GOT3 (cell line): ENCODE data around the gene DPYSL4.

Experiments
- DNase-seq: peaks from one replicate; lab custom pipeline; 2025; ENCODE audit warnings: mixed read lengths; lab: John Stamatoyannopoulos, UW

DPYSL4 gene

GRCh38 chr10:132226586-132227405, 40.0 kb downstream of the DPYSL4 start:
- DNase-seq = no peak

DNA sequence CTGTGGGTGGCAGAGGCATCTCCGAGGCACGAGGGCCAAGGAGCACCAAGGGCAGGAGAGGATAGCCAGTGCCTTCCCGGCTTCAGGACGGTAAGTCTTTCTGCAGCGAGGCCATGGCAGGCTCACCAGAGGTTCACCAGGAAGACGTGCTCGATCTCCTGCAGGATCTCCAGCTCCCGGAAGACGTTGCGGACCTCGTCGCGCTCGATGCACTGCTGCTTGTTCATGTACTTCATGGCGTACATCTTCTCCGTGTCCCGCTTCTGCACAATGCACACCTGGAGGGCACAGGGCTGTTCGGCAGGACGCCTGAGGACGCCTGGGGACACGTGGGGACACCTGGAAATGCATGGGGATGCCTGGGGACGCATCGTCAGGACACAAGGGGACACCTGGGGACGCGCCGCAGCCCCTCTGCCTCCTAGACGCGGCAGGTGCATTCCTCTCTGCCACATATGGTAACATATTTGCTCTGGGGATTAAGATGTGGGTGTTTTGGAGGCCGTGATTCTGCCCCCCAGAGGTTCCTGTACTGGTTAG, 41.2 kb downstream of the DPYSL4 start:
- DNase-seq = no peak

GRCh38 chr10:132228616-132229015, 41.9 kb downstream of the DPYSL4 start:
- DNase-seq = no peak

DNA sequence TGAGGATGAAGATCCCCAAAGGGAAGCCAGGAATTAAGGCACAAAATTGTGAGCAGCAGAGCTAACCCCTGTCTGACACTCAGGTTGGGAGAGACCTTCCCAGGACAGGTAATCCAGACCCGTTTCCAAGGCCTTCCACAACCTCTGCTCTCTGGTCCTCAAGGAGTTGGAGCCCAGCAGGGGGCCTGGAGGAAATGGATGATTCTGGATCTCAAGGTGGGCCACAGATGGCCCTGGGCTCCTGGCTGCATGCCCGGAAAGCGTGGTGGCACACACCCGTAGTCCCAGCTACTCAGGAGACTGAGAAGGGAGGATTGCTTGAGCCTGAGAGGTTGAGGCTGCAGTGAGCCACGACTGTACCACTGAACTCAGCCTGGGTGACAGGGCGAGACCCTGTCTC, 42.3 kb downstream of the DPYSL4 start:
- no peak for DNase-seq

- no peak for DNase-seq
Observed at GRCh38 chr10:132229834-132230556, 43.2 kb downstream of the DPYSL4 start.

DNA sequence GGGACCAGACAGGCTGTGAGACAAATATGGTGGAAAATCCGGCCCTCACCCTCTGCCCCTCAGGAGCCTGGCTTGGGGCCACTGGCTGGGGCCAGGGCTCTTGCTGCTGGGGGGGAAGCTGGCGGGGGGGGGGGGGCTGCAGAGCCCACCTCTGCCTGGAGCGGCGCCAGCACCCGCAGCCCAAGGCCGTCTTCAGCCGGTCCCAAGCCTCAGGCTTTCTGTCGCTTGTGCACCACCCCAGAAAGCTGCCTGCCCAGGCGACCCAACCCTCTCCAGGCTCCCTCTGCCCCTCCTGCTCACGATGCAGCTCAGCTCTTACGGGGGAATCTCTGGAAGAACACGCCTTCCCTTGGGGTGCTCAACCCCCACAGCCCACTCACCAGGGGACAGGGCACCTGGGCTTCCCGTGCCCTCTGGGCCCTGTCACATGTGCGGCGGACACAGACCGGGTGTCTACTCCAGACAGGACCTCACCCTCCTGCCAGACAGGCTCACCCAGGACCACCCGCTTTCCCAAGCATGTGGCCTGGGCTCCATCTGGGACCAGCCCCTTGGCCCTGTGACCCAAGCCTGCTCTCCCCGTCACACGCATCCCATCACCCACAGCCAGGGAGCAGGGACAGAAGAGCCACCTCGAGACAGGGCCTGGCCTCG, 43.9 kb downstream of the DPYSL4 start:
- DNase-seq = no peak

DNA sequence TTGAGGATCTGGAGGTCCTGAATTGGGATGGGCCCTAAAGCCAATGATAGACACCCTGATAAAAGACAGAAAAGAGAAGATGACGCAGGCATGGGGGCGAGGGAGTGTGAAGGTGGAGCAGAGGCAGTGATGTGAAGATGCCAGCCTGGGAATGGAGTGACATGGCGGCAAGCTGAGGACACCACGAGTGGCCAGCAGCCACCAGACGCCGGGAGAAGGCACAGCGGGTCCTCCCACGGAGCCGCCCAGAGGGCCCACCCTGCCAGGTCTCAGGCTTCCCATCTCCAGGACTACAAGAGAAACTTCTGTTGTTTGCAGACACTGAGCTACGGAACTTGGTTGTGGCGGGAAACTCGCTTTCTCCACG, 44.9 kb downstream of the DPYSL4 start:
- DNase-seq = no peak

DNA sequence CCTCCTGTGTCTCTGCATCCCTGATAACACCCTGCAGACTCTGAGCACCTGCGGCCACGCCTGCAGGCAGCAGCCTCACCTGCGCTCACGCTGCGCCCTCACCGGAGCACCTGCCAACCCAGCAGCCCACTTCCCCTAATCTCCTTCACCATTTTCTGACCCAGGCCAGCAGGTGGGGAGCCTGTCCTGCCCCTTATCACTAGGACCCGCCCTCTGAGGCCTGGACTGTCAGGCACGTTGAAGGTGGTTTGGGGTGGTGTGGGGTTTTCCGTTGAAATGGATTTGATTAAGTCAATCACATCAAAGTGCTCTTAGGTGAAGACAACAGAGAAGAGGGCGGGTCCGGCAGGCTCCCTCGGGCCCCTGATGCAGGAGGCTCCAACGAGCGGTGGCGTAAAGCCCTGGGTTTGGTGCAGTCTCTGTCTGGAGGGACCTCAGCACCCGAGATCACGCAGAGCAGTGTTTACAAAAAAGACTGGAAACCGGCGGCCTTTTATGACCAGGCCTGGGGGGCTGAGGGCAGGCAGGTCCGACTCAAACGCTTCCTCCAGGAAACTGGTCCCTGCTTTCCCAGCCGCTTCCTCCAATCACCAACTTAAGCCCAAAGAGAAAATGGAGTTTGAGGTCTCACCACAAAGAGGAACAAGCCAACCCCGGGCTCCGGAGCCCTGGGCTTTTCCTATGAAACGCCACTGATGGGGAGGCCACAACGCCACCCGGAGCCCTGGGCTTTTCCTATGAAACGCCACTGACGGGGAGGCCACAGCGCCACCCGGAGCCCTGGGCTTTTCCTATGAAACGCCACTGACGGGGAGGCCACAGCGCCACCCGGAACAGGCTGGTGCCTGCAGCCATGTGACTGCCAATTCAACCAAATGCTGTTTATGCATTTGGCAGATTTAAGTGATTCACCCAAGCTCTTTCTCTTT, 45.5 kb downstream of the DPYSL4 start:
- no peak for DNase-seq

DNA sequence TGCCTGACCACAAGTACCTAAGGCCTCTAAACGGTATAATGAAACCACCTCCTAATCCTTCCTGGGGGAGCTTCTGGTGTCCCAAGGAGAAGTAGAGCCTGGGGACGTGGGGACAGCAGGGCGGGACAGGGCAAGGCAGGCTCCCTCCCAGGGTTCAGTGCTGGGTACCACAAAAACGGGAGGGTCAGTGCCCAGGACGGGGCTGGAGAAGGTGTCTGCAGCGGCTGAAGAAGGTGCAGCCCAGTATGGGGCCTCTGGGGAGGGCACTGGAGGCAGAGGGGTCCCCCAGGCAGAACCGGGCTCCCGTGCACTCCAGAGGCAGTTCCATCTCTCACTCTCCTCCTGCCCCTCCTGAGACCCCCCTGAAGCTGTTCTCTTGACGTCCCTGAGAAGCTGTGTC, 46.2 kb downstream of the DPYSL4 start:
- no peak for DNase-seq

GRCh38 chr10:132233501-132234085, 46.8 kb downstream of the DPYSL4 start:
- DNase-seq = no peak

DNA sequence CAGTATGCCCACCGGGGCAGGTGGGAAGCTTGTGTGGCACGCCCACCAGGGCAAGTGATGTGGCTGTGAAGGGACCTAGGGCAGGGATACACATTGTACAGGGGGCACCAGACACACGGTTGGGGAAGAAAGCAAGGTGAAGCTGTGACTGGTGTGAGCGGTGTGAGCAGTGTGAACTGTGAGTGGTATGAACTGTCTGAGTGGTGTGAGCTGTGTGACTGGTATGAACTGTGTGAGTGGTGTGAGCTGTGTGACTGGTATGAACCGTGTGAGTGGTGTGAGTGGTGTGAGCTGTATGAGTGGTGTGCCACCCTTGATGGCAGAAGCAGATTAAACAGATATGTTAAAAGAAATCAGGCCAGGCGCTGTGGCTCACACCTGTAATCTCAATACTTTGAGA, 48.1 kb downstream of the DPYSL4 start:
- DNase-seq = no peak

GRCh38 chr10:132236161-132236560, 49.4 kb downstream of the DPYSL4 start:
- no peak for DNase-seq

GRCh38 chr10:132236881-132237280, 50.1 kb downstream of the DPYSL4 start:
- no peak for DNase-seq

GRCh38 chr10:132237396-132237795, 50.6 kb downstream of the DPYSL4 start:
- no peak for DNase-seq

DNA sequence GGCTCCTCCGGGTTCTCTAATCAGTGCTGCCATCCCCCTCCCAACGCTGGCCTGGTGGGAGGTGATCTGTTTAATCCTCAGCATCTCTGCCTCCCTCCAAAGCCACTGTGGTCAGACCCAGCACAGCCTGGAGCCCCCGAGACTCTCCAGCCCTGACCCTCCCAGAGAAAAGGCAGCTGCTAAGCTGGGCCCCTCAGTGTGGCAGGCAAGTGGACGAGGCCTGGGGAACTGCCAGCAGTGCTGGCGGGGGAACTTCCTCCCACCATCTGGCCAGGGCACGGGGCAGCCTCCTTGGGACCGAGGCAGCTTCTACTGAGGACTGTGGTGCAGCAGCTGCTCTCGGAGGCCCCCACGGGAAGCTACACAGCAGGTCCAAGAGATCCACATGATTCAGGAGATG, 51.1 kb downstream of the DPYSL4 start:
- no peak for DNase-seq

DNA sequence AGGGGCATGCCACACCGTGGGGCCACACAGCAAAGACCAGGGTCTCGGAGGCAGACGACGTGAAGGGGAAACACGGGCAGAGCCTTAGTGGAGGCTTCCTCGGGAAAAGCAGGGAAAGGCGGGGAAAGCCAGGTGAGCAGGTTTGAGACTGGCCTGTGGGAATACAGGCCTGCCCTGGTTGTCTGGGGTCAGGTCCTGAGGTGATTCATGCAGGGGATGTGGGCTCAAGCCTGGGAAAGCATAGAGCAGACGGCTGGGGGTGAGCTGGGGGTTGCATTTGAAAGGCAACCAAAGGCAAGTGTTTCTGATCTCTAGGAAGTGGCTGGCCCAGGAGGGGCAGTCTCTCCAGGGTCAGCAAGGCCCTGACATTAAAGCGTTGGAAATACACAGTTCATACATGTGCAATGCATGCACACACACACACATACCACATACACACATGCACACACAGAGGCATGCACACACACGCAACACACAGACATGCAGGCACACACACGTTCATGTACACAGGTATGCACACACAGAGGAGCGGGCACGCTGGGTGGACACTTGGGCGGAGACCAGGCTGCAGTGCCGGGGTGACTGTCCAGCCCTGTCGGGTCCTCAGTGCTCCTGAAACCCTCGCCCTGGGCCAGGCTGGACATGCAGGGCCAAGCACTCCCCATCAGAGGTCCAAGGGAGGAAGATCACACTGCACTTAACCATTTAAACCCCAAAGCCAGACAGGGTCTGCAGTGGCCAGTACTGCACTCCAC, 51.8 kb downstream of the DPYSL4 start:
- no peak for DNase-seq

GRCh38 chr10:132239126-132240031, 52.6 kb downstream of the DPYSL4 start:
- no peak for DNase-seq

- no peak for DNase-seq
Observed at GRCh38 chr10:132240156-132240555, 53.4 kb downstream of the DPYSL4 start.

DNA sequence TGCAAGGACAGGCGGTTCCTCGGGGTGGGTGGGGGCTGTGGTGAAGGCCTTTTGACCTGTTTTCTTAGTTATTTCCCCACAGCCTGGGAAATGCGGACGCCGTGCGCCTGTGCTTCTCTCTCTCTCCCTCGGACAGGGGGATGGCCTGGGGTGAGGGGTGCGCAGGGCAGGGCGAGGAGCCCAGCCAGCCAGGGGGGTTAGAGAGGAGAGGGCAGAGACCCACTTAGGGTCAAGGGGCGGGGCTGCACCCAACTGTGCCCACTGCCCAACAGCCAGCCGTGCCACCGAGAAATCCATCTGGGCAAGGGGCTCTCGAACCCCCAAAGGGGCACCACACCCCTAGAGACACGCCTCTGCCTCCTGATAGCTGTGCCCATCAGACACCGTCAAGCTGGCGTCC, 53.8 kb downstream of the DPYSL4 start:
- DNase-seq = no peak
